Osteocyte (in vitro differentiated cells): ENCODE data around the gene SEMA3G. TPM values are rescaled to one million over a fixed set of nuclear protein-coding genes. Genes with fewer than 3 reads are reported as not detected.

ENCODE experiments used
- DNase-seq: peaks from one replicate; pipeline ENCODE4 v3.0.0; 2021; ENCODE audit warnings: mixed read lengths; ENCODE audit not compliant: unreplicated experiment; ENCODE audit errors: extremely low spot score
- H3K27ac Mint-ChIP-seq: one replicate; pipeline ENCODE4 v1.8.0; 2021; ENCODE audit warnings: mild to moderate bottlenecking, mixed read lengths; ENCODE audit not compliant: unreplicated experiment
- H3K27me3 Mint-ChIP-seq: one replicate; pipeline ENCODE4 v1.8.0; 2021; ENCODE audit warnings: mixed read lengths; ENCODE audit not compliant: unreplicated experiment
- H3K36me3 Mint-ChIP-seq: one replicate; pipeline ENCODE4 v1.8.0; 2021; ENCODE audit warnings: mixed read lengths; ENCODE audit not compliant: unreplicated experiment
- H3K4me1 Mint-ChIP-seq: one replicate; pipeline ENCODE4 v1.8.0; 2021; ENCODE audit warnings: mixed read lengths; ENCODE audit not compliant: unreplicated experiment
- H3K4me3 Mint-ChIP-seq: one replicate; pipeline ENCODE4 v1.8.0; 2021; ENCODE audit warnings: mild to moderate bottlenecking, moderate library complexity, mixed read lengths; ENCODE audit not compliant: unreplicated experiment
- H3K9me3 Mint-ChIP-seq: one replicate; pipeline ENCODE4 v1.8.0; 2021; ENCODE audit warnings: mixed read lengths; ENCODE audit not compliant: unreplicated experiment
- total RNA-seq: library from RNA; stranded (reverse); gene quantifications from 2 replicates; pipeline ENCODE4 v1.2.1, GENCODE V29; 2021
- TF ChIP-seq, protein P1 (sequence below): fragments of 200-600 bp; sonication (generic); IDR thresholded peaks from 2 replicates; pipeline ENCODE4 v1.5.0; 2021; ENCODE audit warnings: antibody characterized with exemption, mild to moderate bottlenecking, moderate library complexity

SEMA3G gene
- total RNA-seq, 1 donor from 2014 or later = not detected

DNA sequence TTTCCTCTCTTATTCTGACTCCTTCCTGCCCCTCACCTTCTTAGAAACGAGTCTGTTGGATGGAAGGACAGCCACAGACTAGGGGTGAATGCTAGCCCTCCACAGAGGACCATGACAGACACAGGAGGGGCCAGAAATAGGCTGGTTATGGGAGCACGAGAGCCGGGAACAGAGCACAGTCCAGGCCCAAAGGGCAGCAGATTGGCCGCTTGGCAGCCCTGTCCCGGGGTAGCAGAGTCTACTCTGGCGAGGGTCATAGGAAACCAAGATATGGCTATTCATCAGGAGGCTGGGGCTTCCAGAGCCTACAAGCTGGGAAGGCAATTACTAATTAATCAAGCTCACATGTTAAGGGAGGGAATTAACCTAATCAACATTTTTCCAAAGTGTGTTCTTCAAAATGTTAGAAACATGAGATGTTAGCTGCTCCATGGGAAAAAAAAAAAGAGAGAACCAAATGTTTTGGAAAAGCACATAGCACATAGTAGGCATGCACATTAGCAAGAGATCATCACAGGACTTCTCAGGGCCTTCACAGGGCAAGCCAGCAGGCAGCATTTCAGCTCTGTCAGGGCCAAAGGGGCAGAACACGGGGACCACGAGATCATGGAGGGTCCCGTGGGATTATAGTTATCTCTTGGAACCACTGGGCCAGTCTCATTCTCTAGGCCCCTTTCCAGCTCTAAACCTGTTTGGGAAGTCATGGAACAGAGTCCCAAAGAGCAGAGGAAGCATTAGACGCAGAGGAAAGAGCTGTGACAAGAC, 13.3 kb downstream of the SEMA3G start:
- no peak for DNase-seq
- H3K4me1 Mint-ChIP-seq = no peaks in the 10 kb centered on the region
- H3K4me3 Mint-ChIP-seq = no peak overlapping the region
- H3K27ac Mint-ChIP-seq = no peak overlapping the region
- no peaks in the 10 kb centered on the region for H3K36me3 Mint-ChIP-seq
- H3K9me3 Mint-ChIP-seq = no peaks in the 10 kb centered on the region
- TF ChIP-seq, protein P1, sequence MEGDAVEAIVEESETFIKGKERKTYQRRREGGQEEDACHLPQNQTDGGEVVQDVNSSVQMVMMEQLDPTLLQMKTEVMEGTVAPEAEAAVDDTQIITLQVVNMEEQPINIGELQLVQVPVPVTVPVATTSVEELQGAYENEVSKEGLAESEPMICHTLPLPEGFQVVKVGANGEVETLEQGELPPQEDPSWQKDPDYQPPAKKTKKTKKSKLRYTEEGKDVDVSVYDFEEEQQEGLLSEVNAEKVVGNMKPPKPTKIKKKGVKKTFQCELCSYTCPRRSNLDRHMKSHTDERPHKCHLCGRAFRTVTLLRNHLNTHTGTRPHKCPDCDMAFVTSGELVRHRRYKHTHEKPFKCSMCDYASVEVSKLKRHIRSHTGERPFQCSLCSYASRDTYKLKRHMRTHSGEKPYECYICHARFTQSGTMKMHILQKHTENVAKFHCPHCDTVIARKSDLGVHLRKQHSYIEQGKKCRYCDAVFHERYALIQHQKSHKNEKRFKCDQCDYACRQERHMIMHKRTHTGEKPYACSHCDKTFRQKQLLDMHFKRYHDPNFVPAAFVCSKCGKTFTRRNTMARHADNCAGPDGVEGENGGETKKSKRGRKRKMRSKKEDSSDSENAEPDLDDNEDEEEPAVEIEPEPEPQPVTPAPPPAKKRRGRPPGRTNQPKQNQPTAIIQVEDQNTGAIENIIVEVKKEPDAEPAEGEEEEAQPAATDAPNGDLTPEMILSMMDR = no peak
- peaks cover 13% of the 10 kb centered on the region for H3K27me3 Mint-ChIP-seq

DNA sequence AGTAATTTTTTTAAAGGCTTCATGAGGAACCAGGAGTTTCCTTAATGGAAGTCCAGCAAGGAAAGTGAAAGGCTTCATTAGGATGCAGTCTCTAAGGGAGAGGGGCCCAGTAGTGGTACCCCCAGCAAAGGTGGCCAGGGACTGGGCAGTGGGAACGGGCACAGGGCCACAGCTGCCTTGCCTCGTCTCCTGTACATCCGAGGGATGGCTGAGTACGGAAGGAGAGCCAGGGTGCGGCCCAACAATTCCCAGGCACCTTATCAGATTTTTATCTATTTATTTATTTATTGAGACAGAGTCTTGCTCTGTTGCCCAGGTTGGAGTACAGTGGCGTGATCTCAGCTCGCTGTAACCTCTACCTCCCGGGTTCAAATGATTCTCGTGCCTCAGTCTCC, 14.5 kb downstream of the SEMA3G start:
- DNase-seq = no peak
- Mint-ChIP-seq H3K4me3 (no peak overlapping the region), H3K9me3 (no peaks in the 10 kb centered on the region), H3K27ac (no peak overlapping the region), H3K27me3 (peaks cover 13% of the 10 kb centered on the region), H3K4me1 (no peaks in the 10 kb centered on the region), H3K36me3 (no peaks in the 10 kb centered on the region)
- TF ChIP-seq, protein P1 = no peak

DNA sequence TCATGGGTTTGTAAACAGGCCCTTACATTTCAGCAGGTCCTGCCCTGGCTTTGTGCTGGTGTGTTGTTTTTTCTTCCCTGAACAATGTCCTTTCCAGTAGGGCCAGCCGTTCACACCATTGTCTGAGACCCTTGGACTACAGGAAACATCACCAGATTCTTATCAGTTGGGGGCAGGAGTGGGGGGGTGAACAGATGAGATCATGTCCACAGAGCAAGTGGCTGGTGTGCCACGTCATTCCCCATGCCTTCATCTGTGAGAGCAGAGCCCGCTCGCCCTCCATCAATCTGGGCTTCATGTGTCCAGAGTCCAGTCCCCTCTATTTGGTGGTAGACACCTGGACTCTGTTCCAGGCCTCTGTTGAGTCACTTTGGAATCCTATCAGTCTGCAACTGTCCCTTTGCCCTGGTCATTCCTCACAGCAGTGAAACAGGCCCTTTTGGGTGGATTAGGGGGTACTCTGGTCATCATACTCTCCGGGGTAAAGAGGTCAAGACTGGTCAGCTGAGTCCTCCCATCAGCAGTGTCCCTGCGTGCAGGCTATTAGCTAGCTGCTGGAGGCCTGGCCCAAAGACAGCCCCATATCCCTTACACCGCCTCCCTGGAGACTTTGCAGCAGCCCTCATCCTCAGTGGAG, 15.0 kb downstream of the SEMA3G start:
- no peak overlapping the region for H3K27ac Mint-ChIP-seq
- TF ChIP-seq, protein P1 = no peak
- DNase-seq = no peak
- H3K27me3 Mint-ChIP-seq = peaks cover 13% of the 10 kb centered on the region
- no peaks in the 10 kb centered on the region for H3K9me3 Mint-ChIP-seq
- H3K4me1 Mint-ChIP-seq = no peaks in the 10 kb centered on the region
- no peak overlapping the region for H3K4me3 Mint-ChIP-seq
- H3K36me3 Mint-ChIP-seq = no peaks in the 10 kb centered on the region

DNA sequence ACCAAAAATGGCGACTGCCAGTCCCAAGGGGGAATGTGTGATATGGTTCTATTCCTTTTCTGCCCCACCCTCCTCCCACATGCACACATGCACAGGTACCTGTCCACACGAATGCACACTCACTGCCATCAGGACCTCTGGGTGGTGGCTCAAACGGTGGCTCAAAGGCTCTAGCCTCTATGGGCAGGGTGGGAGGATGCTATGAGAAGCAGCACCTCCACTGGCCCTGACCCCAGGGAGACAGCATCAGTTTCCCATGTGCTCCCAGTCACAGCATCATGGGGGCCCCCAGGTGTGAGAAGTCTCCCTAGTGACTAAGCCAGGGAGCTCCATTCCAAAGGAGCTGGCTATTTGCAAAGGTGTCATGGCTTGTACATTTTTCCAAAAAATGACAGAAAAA, 15.9 kb downstream of the SEMA3G start:
- H3K27ac Mint-ChIP-seq = no peak overlapping the region

More for the DNA sequence above, 15.9 kb downstream of the SEMA3G start:
- DNase-seq = no peak
- Mint-ChIP-seq H3K9me3 (no peaks in the 10 kb centered on the region), H3K4me3 (no peak overlapping the region), H3K36me3 (no peaks in the 10 kb centered on the region), H3K4me1 (no peaks in the 10 kb centered on the region), H3K27me3 (peaks cover 6% of the 10 kb centered on the region)
- TF ChIP-seq, protein P1 = no peak
